PC-9 (cell line): ENCODE measurements around the gene DSPP. TPM values are rescaled to one million over a fixed set of nuclear protein-coding genes. Genes with fewer than 3 reads are reported as not detected.

Source experiments
- BruUV-seq: library from RNA; stranded (reverse); fragments of 400-500 nt; replicated peaks from 2 replicates; lab custom pipeline; 2021; lab: Mats Ljungman, UMichigan
- CTCF ChIA-PET: fragments of 300-600 bp; sonication (Branson Sonifier 250); formaldehyde crosslinking; loops from one replicate; lab custom pipeline; 2022; ENCODE audit warnings: antibody characterized with exemption; lab: Charles Lee
- POLR2A ChIA-PET: fragments of 300-600 bp; sonication (Branson Sonifier 250); formaldehyde crosslinking; loops from one replicate; lab custom pipeline; 2022; ENCODE audit warnings: antibody characterized with exemption; ENCODE audit not compliant: unreplicated experiment; lab: Charles Lee
- DNase-seq, 2 experiments: peaks; one replicate each; pipeline versions ENCODE4 v3.0.0 to v3.0.0-alpha.2; 2015 to 2022; ENCODE audit warnings: mixed read lengths in 1 of 2
- H2AFZ ChIP-seq: fragments of 200-600 bp; sonication (generic); 2 replicates; pipeline ENCODE4 v1.8.1; 2017; ENCODE audit warnings: antibody characterized with exemption
- H3F3A ChIP-seq: fragments of 200-600 bp; sonication (generic); 2 replicates; pipeline ENCODE4 v1.8.1; 2017; ENCODE audit warnings: antibody characterized with exemption, mild to moderate bottlenecking, low read depth; ENCODE audit not compliant: insufficient read depth
- H3K27ac ChIP-seq: fragments of 200-600 bp; sonication (generic); 2 replicates; pipeline ENCODE4 v1.6.1; 2016; ENCODE audit warnings: mixed run types
- H3K27me3 ChIP-seq: fragments of 200-600 bp; sonication (generic); 2 replicates; pipeline ENCODE4 v1.6.1; 2016; ENCODE audit warnings: low read depth, mixed run types; ENCODE audit not compliant: insufficient read depth
- H3K36me3 ChIP-seq: fragments of 200-600 bp; sonication (generic); 2 replicates; pipeline ENCODE4 v1.6.1; 2016; ENCODE audit warnings: low read depth, mixed run types
- H3K4me1 ChIP-seq: fragments of 200-600 bp; sonication (generic); replicated peaks from 2 replicates; pipeline ENCODE4 v1.6.1; 2016; ENCODE audit warnings: mixed run types; ENCODE audit not compliant: insufficient read depth
- H3K4me2 ChIP-seq: fragments of 200-600 bp; sonication (generic); 2 replicates; pipeline ENCODE4 v1.6.1; 2017; ENCODE audit warnings: mixed run types
- H3K4me3 ChIP-seq: fragments of 200-600 bp; sonication (generic); 2 replicates; pipeline ENCODE4 v1.6.1; 2016; ENCODE audit warnings: mixed run types
- H3K79me2 ChIP-seq: fragments of 200-600 bp; sonication (generic); 2 replicates; pipeline ENCODE4 v1.6.1; 2017; ENCODE audit warnings: low read depth, mixed run types
- H3K9me2 ChIP-seq: fragments of 200-600 bp; sonication (generic); 2 replicates; pipeline ENCODE4 v1.8.1; 2017; ENCODE audit warnings: mild to moderate bottlenecking; ENCODE audit not compliant: insufficient read depth
- H3K9me3 ChIP-seq: fragments of 200-600 bp; sonication (generic); 2 replicates; pipeline ENCODE4 v1.8.1; 2016; ENCODE audit warnings: low read depth; ENCODE audit not compliant: insufficient read depth
- H4K20me1 ChIP-seq: fragments of 200-600 bp; sonication (generic); 2 replicates; pipeline ENCODE4 v1.8.1; 2017; ENCODE audit not compliant: insufficient read depth
- CTCF ChIP-seq: fragments of 200-600 bp; sonication (generic); conservative IDR thresholded peaks from 2 replicates; pipeline ENCODE4 v1.6.1; 2017; ENCODE audit warnings: mixed run types, antibody characterized with exemption, mild to moderate bottlenecking, moderate library complexity
- EZH2 ChIP-seq: fragments of 200-600 bp; sonication (generic); IDR thresholded peaks from 2 replicates; pipeline ENCODE4 v1.8.0; 2017; ENCODE audit warnings: antibody characterized with exemption, low read depth
- intact Hi-C: fragments of 100-400 bp; cut with micrococcal nuclease; formaldehyde crosslinking; loops from one replicate; pipeline ENCODE4 v1.10.0; 2022; ENCODE audit not compliant: unreplicated experiment
- total RNA-seq: library from RNA; stranded (reverse); gene quantifications from 2 replicates; pipeline ENCODE4 v1.2.3, GENCODE V29; 2021

The DSPP gene
- total RNA-seq, 1 experiment from 2014 or later = not detected

DNA sequence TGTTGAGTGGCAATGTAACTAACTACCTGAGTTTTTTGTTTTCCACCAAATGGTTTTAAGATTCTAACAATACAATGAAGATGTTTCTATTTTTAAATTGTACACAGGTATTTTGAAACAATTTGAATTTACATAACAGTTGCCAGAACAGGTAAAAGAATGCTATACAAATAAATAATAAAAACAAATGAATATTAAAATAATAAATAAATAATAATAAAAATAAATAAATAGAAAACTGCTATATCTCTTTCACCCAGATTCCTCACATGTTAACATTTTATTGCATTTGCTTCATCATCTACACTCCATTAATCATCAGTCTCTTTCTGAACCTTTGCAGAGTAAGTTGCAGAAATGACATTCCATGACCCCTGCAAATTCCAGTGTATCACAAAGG is 32.3 kb upstream of the DSPP start:
- H3K4me3 ChIP-seq = no peak overlapping the region
- no peak overlapping the region for H2AFZ ChIP-seq
- ChIA-PET POLR2A (no interaction called here), CTCF (no interaction called here)
- H3F3A ChIP-seq = no peaks in the 10 kb centered on the region
- H3K36me3 ChIP-seq = no peaks in the 10 kb centered on the region
- H3K27me3 ChIP-seq = no peaks in the 10 kb centered on the region
- H3K27ac ChIP-seq = no peak overlapping the region
- no peak for TF ChIP-seq EZH2
- no peak for TF ChIP-seq CTCF
- H4K20me1 ChIP-seq = no peaks in the 10 kb centered on the region
- no TSS peak for BruUV-seq
- no peak for DNase-seq
- H3K79me2 ChIP-seq = no peaks in the 10 kb centered on the region
- intact Hi-C loops = no loop called here
- no peaks in the 10 kb centered on the region for H3K9me2 ChIP-seq
- H3K4me2 ChIP-seq = no peak overlapping the region
- no peaks in the 10 kb centered on the region; the same call in 1 of the 2 replicates for H3K4me1 ChIP-seq
- H3K9me3 ChIP-seq = no peaks in the 10 kb centered on the region

- H3K4me1 ChIP-seq = no peaks in the 10 kb centered on the region; the same call in 1 of the 2 replicates
- H3K4me3 ChIP-seq = no peak overlapping the region
- no peak overlapping the region for H3K27ac ChIP-seq
- no peaks in the 10 kb centered on the region for H3K9me3 ChIP-seq
- H3K9me2 ChIP-seq = no peaks in the 10 kb centered on the region
- intact Hi-C loops = no loop called here
- H3K4me2 ChIP-seq = no peak overlapping the region
- no peaks in the 10 kb centered on the region for H3F3A ChIP-seq
- no peaks in the 10 kb centered on the region for H3K79me2 ChIP-seq
- H3K27me3 ChIP-seq = no peaks in the 10 kb centered on the region
- POLR2A ChIA-PET = no interaction called here
- no peaks in the 10 kb centered on the region for H3K36me3 ChIP-seq
- TF ChIP-seq CTCF = no peak
- TF ChIP-seq EZH2 = no peak
- no peak overlapping the region for H2AFZ ChIP-seq
- DNase-seq = no peak
- CTCF ChIA-PET = no interaction called here
- no peaks in the 10 kb centered on the region for H4K20me1 ChIP-seq
- BruUV-seq = no TSS peak
Measured at GRCh38 chr4:87579478-87579877, 28.9 kb upstream of the DSPP start.

DNA sequence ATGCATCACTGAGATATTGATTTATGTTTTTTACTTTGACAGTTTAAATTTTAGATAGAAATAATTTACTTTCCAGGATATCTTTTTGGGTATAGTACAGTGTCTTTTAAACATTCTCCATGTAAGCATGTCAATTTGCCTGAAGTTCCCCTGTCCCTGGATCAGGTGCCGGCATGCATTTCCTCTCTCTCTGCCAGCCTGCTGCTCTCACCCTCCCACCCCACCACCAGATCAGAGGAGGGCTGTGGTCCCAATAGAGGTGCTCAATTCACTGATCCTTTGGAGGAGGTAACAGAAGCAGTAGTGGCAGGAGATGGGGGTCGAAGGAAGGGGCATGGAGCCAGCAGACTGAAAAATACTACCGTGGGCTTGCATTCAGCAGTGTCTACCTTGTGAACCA is 28.3 kb upstream of the DSPP start:
- Histone ChIP-seq H3K9me2 (no peaks in the 10 kb centered on the region), H2AFZ (no peak overlapping the region), H3K4me2 (no peak overlapping the region), H4K20me1 (no peaks in the 10 kb centered on the region), H3K27ac (no peak overlapping the region), H3K9me3 (no peaks in the 10 kb centered on the region), H3K4me3 (no peak overlapping the region), H3F3A (no peaks in the 10 kb centered on the region), H3K79me2 (no peaks in the 10 kb centered on the region), H3K27me3 (no peaks in the 10 kb centered on the region), H3K4me1 (no peaks in the 10 kb centered on the region; the same call in 1 of the 2 replicates), H3K36me3 (no peaks in the 10 kb centered on the region)
- CTCF ChIA-PET = no interaction called here
- DNase-seq = no peak
- BruUV-seq = no TSS peak
- intact Hi-C loops = no loop called here
- POLR2A ChIA-PET = no interaction called here
- no peak for TF ChIP-seq CTCF
